ENCODE measurements around the gene MYO7B.
"Not testable (repeated sequence)": the region's sequence is repeated elsewhere in the genome, so short reads cannot be mapped to it uniquely, and the experiment has no call there.

MYO7B gene

GRCh38 chr2:127526132-127527000 lies 9.1 kb upstream of the MYO7B start, which contains the start of gene IWS1:
TSS of gene IWS1 (minus strand) at chr2:127526489. CDS start at chr2:127526208, 281 bp downstream.
- peak within 1 kb of the TSS; percentile 91 for H3K4me3 ChIP-seq (replicated peaks; ENCODE audit: insufficient read depth, low read length)
- TF ChIP-seq POLR2AphosphoS5 (IDR thresholded peaks at IDR 0.05; ENCODE audit: low read depth) (peak; percentile 72), SPI1 (IDR thresholded peaks at IDR 0.05; ENCODE audit: borderline replicate concordance, low read depth) (peak; percentile 21; the same call in 1 of the 2 replicates), GABPA (IDR thresholded peaks at IDR 0.05; ENCODE audit: low read depth) (no peak), CTCF (IDR thresholded peaks at IDR 0.05; ENCODE audit: insufficient read depth, low read length) (no peak)
- H3K27ac ChIP-seq (replicated peaks), result peak within 1 kb of the TSS; percentile 97
- no peaks in the 10 kb centered on the region for H3K27me3 ChIP-seq (ENCODE audit: insufficient read depth, poor library complexity, severe bottlenecking)
- DNase-seq (ENCODE audit: low read depth in 1 of 2, low spot score in 1 of 2), result peak; percentile 90 to 96

- H3K27ac ChIP-seq (replicated peaks), result peak overlapping the region; percentile 97
- TF ChIP-seq CTCF (IDR thresholded peaks at IDR 0.05; ENCODE audit: insufficient read depth, low read length), result no peak
- TF ChIP-seq GABPA (IDR thresholded peaks at IDR 0.05; ENCODE audit: low read depth), result no peak
- TF ChIP-seq REST (IDR thresholded peaks at IDR 0.05; ENCODE audit: insufficient replicate concordance, low read depth), result no peak
- no peaks in the 10 kb centered on the region for H3K27me3 ChIP-seq (ENCODE audit: insufficient read depth, poor library complexity, severe bottlenecking)
- H3K4me3 ChIP-seq (replicated peaks; ENCODE audit: insufficient read depth, low read length), result peak overlapping the region; percentile 91
- DNase-seq (ENCODE audit: low read depth in 1 of 2, low spot score in 1 of 2), result no peak
Observed at GRCh38 chr2:127527001-127527804, 8.3 kb upstream of the MYO7B start.

- TF ChIP-seq GABPA (IDR thresholded peaks at IDR 0.05; ENCODE audit: low read depth), result no peak
- no peak for TF ChIP-seq SPI1 (IDR thresholded peaks at IDR 0.05; ENCODE audit: borderline replicate concordance, low read depth)
- no peak for TF ChIP-seq REST (IDR thresholded peaks at IDR 0.05; ENCODE audit: insufficient replicate concordance, low read depth)
- no peak for TF ChIP-seq POLR2AphosphoS5 (IDR thresholded peaks at IDR 0.05; ENCODE audit: low read depth)
- no peak for TF ChIP-seq CTCF (IDR thresholded peaks at IDR 0.05; ENCODE audit: insufficient read depth, low read length)
- Histone ChIP-seq H3K4me3 (replicated peaks; ENCODE audit: insufficient read depth, low read length) (no peak overlapping the region), H3K27me3 (ENCODE audit: insufficient read depth, poor library complexity, severe bottlenecking) (no peaks in the 10 kb centered on the region), H3K27ac (replicated peaks) (no peak overlapping the region)
- DNase-seq (ENCODE audit: low read depth in 1 of 2, low spot score in 1 of 2), result no peak
Observed at GRCh38 chr2:127528487-127528886, 7.0 kb upstream of the MYO7B start.

- DNase-seq (ENCODE audit: low read depth in 1 of 2, low spot score in 1 of 2); H3K27me3 ChIP-seq (ENCODE audit: insufficient read depth, poor library complexity, severe bottlenecking); H3K4me3 ChIP-seq (replicated peaks; ENCODE audit: insufficient read depth, low read length); H3K27ac ChIP-seq (replicated peaks): not testable (repeated sequence)
Observed at GRCh38 chr2:127529416-127529815, 6.1 kb upstream of the MYO7B start.
